ENCODE results near the gene THSD4. TPM values are rescaled to one million over a fixed set of nuclear protein-coding genes. Genes with fewer than 3 reads are reported as not detected.

THSD4 gene
- total RNA-seq, 6 experiments from 2014 or later = 5.2 to 21.8 (median 13.7) TPM

DNA sequence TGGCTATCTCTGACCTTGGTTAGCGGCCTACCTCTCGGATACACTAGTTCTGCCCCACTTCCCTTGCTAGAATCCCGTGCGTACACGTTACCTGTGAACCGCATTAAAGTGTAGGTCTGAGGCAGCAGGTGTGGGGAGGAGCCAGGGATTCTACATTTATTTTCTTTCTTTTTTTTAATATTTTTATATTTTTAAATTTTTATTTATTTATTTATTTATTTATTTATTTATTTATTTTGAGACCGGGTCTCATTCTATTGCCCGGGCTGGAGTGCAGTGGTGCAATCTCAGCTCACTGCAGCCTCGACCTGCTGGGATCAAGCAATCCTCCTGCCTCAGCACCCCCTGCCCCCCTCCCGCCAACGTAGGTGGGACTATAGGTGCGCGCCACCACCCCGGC, 634.2 kb downstream of the THSD4 start:
- Histone ChIP-seq H3K36me3 (no peaks in the 10 kb centered on the region), H3K4me1 (peaks cover 0 to 12% (median 3%) of the 10 kb centered on the region in 4 donors), H3K27ac (no peak overlapping the region), H3K27me3 (no peaks in the 10 kb centered on the region), H3K4me3 (no peak overlapping the region), H3K9me3 (no peaks in the 10 kb centered on the region)
- WGBS (ENCODE audit: insufficient coverage, low coverage, low lambda C conversion rate, missing lambda C conversion rate) = 97% methylated on average over 7 of the region's 14 CpGs
- no peak for ATAC-seq
- TF ChIP-seq CTCF (IDR thresholded peaks at IDR 0.05) (no peak), POLR2A (IDR thresholded peaks at IDR 0.05) (no peak)
- DNase-seq = no peak
- intact Hi-C loops (cut with DNase I) = loop anchor here in 1 of 2 donors (10.0 kb wide), 2 partner anchors 55 to 405 kb away; no protein-coding TSS in a partner anchor

DNA sequence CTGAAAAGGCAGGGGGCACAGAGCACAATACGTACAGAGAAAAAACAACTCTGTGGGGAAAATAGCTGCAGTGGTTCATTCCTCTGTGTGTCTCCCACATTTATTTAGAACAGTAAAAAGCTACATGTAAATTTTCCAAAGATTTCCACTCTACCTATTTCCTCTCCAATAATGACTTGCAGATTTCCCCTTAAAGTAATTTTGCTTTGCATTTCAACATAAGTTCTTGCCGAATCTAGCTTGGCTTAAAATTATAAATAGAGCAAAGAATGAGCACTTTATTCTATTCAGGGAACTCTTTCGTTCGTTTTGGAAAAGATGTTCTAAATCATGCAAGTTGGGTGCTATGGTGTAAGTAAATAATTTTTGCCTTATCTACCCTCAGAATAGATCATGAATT, 636.9 kb downstream of the THSD4 start:
- no peaks in the 10 kb centered on the region for H3K36me3 ChIP-seq
- H3K4me3 ChIP-seq = no peak overlapping the region
- DNase-seq = no peak
- no peak overlapping the region for H3K27ac ChIP-seq
- no peaks in the 10 kb centered on the region for H3K9me3 ChIP-seq
- 68% methylated on average over 4 of the region's 4 CpGs for WGBS (ENCODE audit: insufficient coverage, low coverage, low lambda C conversion rate, missing lambda C conversion rate)
- ATAC-seq = no peak
- TF ChIP-seq CTCF (IDR thresholded peaks at IDR 0.05) (no peak), POLR2A (IDR thresholded peaks at IDR 0.05) (no peak)
- intact Hi-C loops (cut with DNase I) = no loop called here
- H3K4me1 ChIP-seq = peaks cover 0 to 9% (median 3%) of the 10 kb centered on the region in 4 donors
- no peaks in the 10 kb centered on the region for H3K27me3 ChIP-seq

- Histone ChIP-seq H3K36me3 (no peaks in the 10 kb centered on the region), H3K27me3 (no peaks in the 10 kb centered on the region), H3K9me3 (no peaks in the 10 kb centered on the region), H3K4me1 (peaks cover 0 to 6% (median 2%) of the 10 kb centered on the region in 4 donors), H3K27ac (no peak overlapping the region), H3K4me3 (no peak overlapping the region)
- peak in 2 of 4 donors; percentile 26 to 38 for ATAC-seq
- peak in 1 of 3 donors; percentile 59 for DNase-seq
- intact Hi-C loops (cut with DNase I) = no loop called here
- TF ChIP-seq CTCF (IDR thresholded peaks at IDR 0.05) = peak; percentile 19 to 45 (median 30)
- no peak for TF ChIP-seq POLR2A (IDR thresholded peaks at IDR 0.05)
- WGBS (ENCODE audit: insufficient coverage, low coverage, low lambda C conversion rate, missing lambda C conversion rate) = 61% methylated on average over 11 of the region's 11 CpGs
Measured at GRCh38 chr15:71752604-71753289, 637.5 kb downstream of the THSD4 start.

DNA sequence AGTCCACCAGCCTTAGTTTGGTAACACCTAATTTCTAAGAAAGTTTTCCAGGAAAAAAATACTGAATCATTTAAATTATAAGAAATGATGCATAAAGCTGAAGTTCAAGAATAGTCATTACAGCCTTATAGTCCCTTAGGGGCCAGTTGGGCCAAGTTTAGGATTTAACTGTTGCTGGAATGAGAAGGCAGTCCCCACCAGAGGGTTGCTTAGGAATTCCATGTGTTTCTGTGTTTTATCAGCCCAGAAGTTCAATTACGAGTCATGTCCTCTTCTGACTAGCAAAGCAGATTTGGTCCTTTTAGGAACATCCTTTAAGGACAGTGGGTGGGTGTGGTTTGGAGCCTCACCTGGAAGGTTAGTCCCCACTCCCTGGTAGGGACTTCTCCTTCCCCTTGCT, 638.1 kb downstream of the THSD4 start:
- Histone ChIP-seq H3K4me1 (no peaks in the 10 kb centered on the region), H3K9me3 (no peaks in the 10 kb centered on the region), H3K4me3 (no peak overlapping the region), H3K27ac (no peak overlapping the region), H3K36me3 (no peaks in the 10 kb centered on the region), H3K27me3 (no peaks in the 10 kb centered on the region)
- intact Hi-C loops (cut with DNase I) = no loop called here
- WGBS (ENCODE audit: insufficient coverage, low coverage, low lambda C conversion rate, missing lambda C conversion rate) = 88% methylated on average over 1 of the region's 1 CpG
- TF ChIP-seq POLR2A (IDR thresholded peaks at IDR 0.05) = no peak
- TF ChIP-seq CTCF (IDR thresholded peaks at IDR 0.05) = no peak
- ATAC-seq (no peak), DNase-seq (no peak)
